B cell (primary cell): ENCODE measurements around the gene TRRAP. TPM values are rescaled to one million over a fixed set of nuclear protein-coding genes. Genes with fewer than 3 reads are reported as not detected.

Source experiments
- ATAC-seq: fragments of 200-7000 bp; cut with Tn5 transposase; one replicate; pipeline ENCODE4 v1.10.0; 2021; ENCODE audit warnings: low read depth, mild to moderate bottlenecking, moderate number of reproducible peaks, moderate library complexity
- CTCF ChIA-PET: fragments of 350-600 bp; sonication (Branson Sonifier 250); formaldehyde crosslinking; loops from one replicate; lab custom pipeline; 2021; ENCODE audit warnings: antibody characterized with exemption, inconsistent platforms; lab: Charles Lee
- POLR2A ChIA-PET: fragments of 350-600 bp; sonication (Branson Sonifier 250); formaldehyde crosslinking; loops from one replicate; lab custom pipeline; 2021; ENCODE audit warnings: antibody characterized with exemption; lab: Charles Lee
- DNase-seq: peaks from one replicate; pipeline ENCODE4 v3.0.0; 2013
- H2AFZ ChIP-seq: 2 replicates; pipeline ENCODE4 v1.6.1; 2012; ENCODE audit warnings: mild to moderate bottlenecking, low read depth, low read length; ENCODE audit not compliant: insufficient read depth, poor library complexity, severe bottlenecking
- H3K27ac ChIP-seq, 2 donors: 1 replicate in 1 of 2; 2 replicates in 1 of 2; pipeline ENCODE4 v1.5.1; 2012 to 2013; ENCODE audit warnings: low read length in 2 of 2, mild to moderate bottlenecking in 2 of 2, moderate library complexity in 1 of 2
- H3K27me3 ChIP-seq, 4 experiments: fragments of 200-600 bp in 1 of 4; sonication (generic) in 1 of 4; replicated peaks in 1 of 4; 1 replicate in 2 of 4; 2 replicates in 2 of 4; pipeline versions ENCODE4 v1.6.1 to v1.7.0; 2013 to 2016; ENCODE audit warnings: low read length in 3 of 4, mild to moderate bottlenecking in 2 of 4, mixed read lengths in 1 of 4, moderate library complexity in 1 of 4; ENCODE audit not compliant: insufficient read depth in 4 of 4, control insufficient read depth in 3 of 4; ENCODE audit errors: control extremely low read depth in 1 of 4
- H3K36me3 ChIP-seq, 2 experiments: replicated peaks in 1 of 2; 1 replicate in 1 of 2; 2 replicates in 1 of 2; pipeline versions ENCODE4 v1.6.1 to v1.7.1; 2013; ENCODE audit warnings: low read length in 1 of 2; ENCODE audit not compliant: insufficient read depth in 2 of 2, control insufficient read depth in 1 of 2; ENCODE audit errors: control extremely low read depth in 1 of 2, extremely low read depth in 1 of 2
- H3K4me1 ChIP-seq, 2 donors: fragments of 200-600 bp in 1 of 2; sonication (generic) in 1 of 2; 1 replicate in 1 of 2; 2 replicates in 1 of 2; pipeline versions ENCODE4 v1.5.1 to v1.6.1; 2013 to 2017; ENCODE audit warnings: low read length in 2 of 2; ENCODE audit not compliant: control insufficient read depth in 2 of 2, insufficient read depth in 2 of 2
- H3K4me2 ChIP-seq: replicated peaks from 2 replicates; pipeline ENCODE3; 2012; ENCODE audit warnings: mild to moderate bottlenecking, low read depth, low read length; ENCODE audit not compliant: poor library complexity, severe bottlenecking
- H3K4me3 ChIP-seq, 5 experiments: fragments of 200-600 bp in 1 of 5; sonication (generic) in 1 of 5; 1 replicate in 3 of 5; 2 replicates in 2 of 5; pipeline versions ENCODE4 v1.5.1 to v1.7.0; 2011 to 2016; ENCODE audit warnings: low read length in 4 of 5, mild to moderate bottlenecking in 4 of 5, low read depth in 2 of 5, control low read depth in 1 of 5, moderate library complexity in 1 of 5; ENCODE audit not compliant: insufficient read depth in 1 of 5; ENCODE audit errors: control extremely low read depth in 1 of 5, extremely low read depth in 1 of 5
- H3K79me2 ChIP-seq: fragments of 200-600 bp; sonication (generic); one replicate; pipeline ENCODE4 v1.6.0; 2016; ENCODE audit warnings: low read length; ENCODE audit not compliant: control insufficient read depth, insufficient read depth
- H3K9ac ChIP-seq: fragments of 200-600 bp; sonication (generic); 2 replicates; pipeline ENCODE4 v1.6.1; 2017; ENCODE audit warnings: mild to moderate bottlenecking, low read length, moderate library complexity
- H3K9me3 ChIP-seq, 3 donors: one replicate each; pipeline versions ENCODE4 v1.6.1 to v1.7.1; 2013; ENCODE audit warnings: low read length in 2 of 3; ENCODE audit not compliant: control insufficient read depth in 2 of 3, insufficient read depth in 1 of 3; ENCODE audit errors: control extremely low read depth in 1 of 3
- H4K20me1 ChIP-seq: 2 replicates; pipeline ENCODE4 v1.6.0; 2012; ENCODE audit warnings: mild to moderate bottlenecking, low read length; ENCODE audit not compliant: insufficient read depth, control insufficient read depth, poor library complexity, severe bottlenecking
- H3K27ac Mint-ChIP-seq: one replicate; pipeline ENCODE4 v1.8.0; 2021; ENCODE audit warnings: mixed read lengths
- H3K27me3 Mint-ChIP-seq: one replicate; pipeline ENCODE4 v1.8.0; 2021; ENCODE audit warnings: mixed read lengths
- H3K4me1 Mint-ChIP-seq: one replicate; pipeline ENCODE4 v1.8.0; 2021; ENCODE audit warnings: mixed read lengths
- H3K4me3 Mint-ChIP-seq: one replicate; pipeline ENCODE4 v1.8.0; 2021; ENCODE audit warnings: mixed read lengths
- H3K9me3 Mint-ChIP-seq: one replicate; pipeline ENCODE4 v1.8.0; 2022; ENCODE audit warnings: mixed read lengths; ENCODE audit not compliant: insufficient read depth
- CTCF ChIP-seq: fragments of 200-600 bp; IDR thresholded peaks from one replicate; pipeline ENCODE4 v1.8.0; 2022; ENCODE audit warnings: antibody characterized with exemption, mild to moderate bottlenecking
- EZH2 ChIP-seq: IDR thresholded peaks from 2 replicates; pipeline ENCODE4 v1.6.1; 2012; ENCODE audit warnings: borderline replicate concordance, low read depth, mild to moderate bottlenecking, moderate library complexity, low read length; ENCODE audit not compliant: insufficient read depth, poor library complexity, severe bottlenecking
- WGBS: methylation state at CpG from one replicate; pipeline ENCODE4 v1.1.5; 2013; ENCODE audit warnings: missing lambda C conversion rate; ENCODE audit not compliant: insufficient coverage; 5-methylcytosine and 5-hydroxymethylcytosine counted together
- intact Hi-C: fragments of 100-400 bp; cut with micrococcal nuclease; formaldehyde crosslinking; loops from one replicate; pipeline ENCODE4 v1.10.0; 2022
- polyA plus RNA-seq: library from polyadenylated mRNA; depleted of rRNA; stranded (reverse); fragments of >200 nt; gene quantifications from 2 replicates; pipeline ENCODE4 v1.2.3, GENCODE V29; 2012
- total RNA-seq, 2 donors: library from RNA; stranded (reverse); fragments of 120-200 nt in 1 of 2; gene quantifications; 1 replicate in 1 of 2; 2 replicates in 1 of 2; pipeline versions ENCODE4 v1.2.3 to v1.2.4, GENCODE V29; 2013 to 2022

TRRAP gene
- total and polyA plus RNA-seq, 2 donors (not counting 1 experiment from before 2014, with no cell fraction given): 25.4 to 102 TPM

GRCh38 chr7:98866765-98867164, 11.6 kb upstream of the TRRAP start:
- H3K4me1 ChIP-seq: peaks cover 16 to 22% of the 10 kb centered on the region in 2 donors
- H3K9me3 Mint-ChIP-seq: no peaks in the 10 kb centered on the region
- intact Hi-C loops: no loop called here
- H3K4me2 ChIP-seq: no peak overlapping the region
- H3K27ac ChIP-seq: no peak overlapping the region
- TF ChIP-seq CTCF: no peak
- TF ChIP-seq EZH2: no peak
- H3K27ac Mint-ChIP-seq: no peak overlapping the region
- H3K9me3 ChIP-seq: peaks cover 0 to 14% (median 0%) of the 10 kb centered on the region in 3 donors
- no peak overlapping the region for H3K4me3 ChIP-seq
- H3K79me2 ChIP-seq: no peaks in the 10 kb centered on the region
- 98% methylated on average over 5 of the region's 7 CpGs for WGBS
- ChIA-PET POLR2A (interaction anchor here (0.7 kb wide), 1 partner anchor 103 kb away, joined by 3 read pairs; no protein-coding TSS in a partner anchor), CTCF (interaction anchor here (2.4 kb wide), 1 partner anchor 12 kb away, joined by 5 read pairs; the partner anchor contains the start of gene TRRAP)
- no peak for DNase-seq
- H3K4me3 Mint-ChIP-seq: no peak overlapping the region
- no peak overlapping the region for H3K9ac ChIP-seq
- H3K27me3 ChIP-seq: peaks cover 0 to 23% (median 9%) of the 10 kb centered on the region in 4 experiments
- no peak overlapping the region for H2AFZ ChIP-seq
- no peaks in the 10 kb centered on the region for H3K36me3 ChIP-seq
- no peak for ATAC-seq
- no peaks in the 10 kb centered on the region for H4K20me1 ChIP-seq
- peaks cover 7% of the 10 kb centered on the region for H3K27me3 Mint-ChIP-seq
- peaks cover 12% of the 10 kb centered on the region for H3K4me1 Mint-ChIP-seq

GRCh38 chr7:98868450-98868849, 9.9 kb upstream of the TRRAP start:
- Mint-ChIP-seq H3K27me3 (peaks cover 7% of the 10 kb centered on the region), H3K4me3 (peak overlapping the region; percentile 59), H3K4me1 (peaks cover 12% of the 10 kb centered on the region), H3K27ac (peak overlapping the region; percentile 50), H3K9me3 (no peaks in the 10 kb centered on the region)
- Histone ChIP-seq H3K9me3 (peaks cover 0 to 14% (median 0%) of the 10 kb centered on the region in 3 donors), H3K27me3 (peaks cover 0 to 23% (median 9%) of the 10 kb centered on the region in 4 experiments), H3K4me3 (no peak overlapping the region), H3K9ac (no peak overlapping the region), H4K20me1 (no peaks in the 10 kb centered on the region), H3K27ac (no peak overlapping the region), H3K79me2 (no peaks in the 10 kb centered on the region), H3K4me2 (no peak overlapping the region), H3K4me1 (peaks cover 16 to 22% of the 10 kb centered on the region in 2 donors), H3K36me3 (no peaks in the 10 kb centered on the region), H2AFZ (no peak overlapping the region)
- no peak for DNase-seq
- no CpG with 5 or more reads among the region's 2 CpGs for WGBS
- ATAC-seq: no peak
- CTCF ChIA-PET: no interaction called here
- TF ChIP-seq EZH2 (no peak), CTCF (no peak)
- intact Hi-C loops: no loop called here
- POLR2A ChIA-PET: no interaction called here
